ENCODE measurements around the gene FAM110C.
A peak's percentile ranks its signal among the peaks of the same experiment; 100 is the strongest.

DNA sequence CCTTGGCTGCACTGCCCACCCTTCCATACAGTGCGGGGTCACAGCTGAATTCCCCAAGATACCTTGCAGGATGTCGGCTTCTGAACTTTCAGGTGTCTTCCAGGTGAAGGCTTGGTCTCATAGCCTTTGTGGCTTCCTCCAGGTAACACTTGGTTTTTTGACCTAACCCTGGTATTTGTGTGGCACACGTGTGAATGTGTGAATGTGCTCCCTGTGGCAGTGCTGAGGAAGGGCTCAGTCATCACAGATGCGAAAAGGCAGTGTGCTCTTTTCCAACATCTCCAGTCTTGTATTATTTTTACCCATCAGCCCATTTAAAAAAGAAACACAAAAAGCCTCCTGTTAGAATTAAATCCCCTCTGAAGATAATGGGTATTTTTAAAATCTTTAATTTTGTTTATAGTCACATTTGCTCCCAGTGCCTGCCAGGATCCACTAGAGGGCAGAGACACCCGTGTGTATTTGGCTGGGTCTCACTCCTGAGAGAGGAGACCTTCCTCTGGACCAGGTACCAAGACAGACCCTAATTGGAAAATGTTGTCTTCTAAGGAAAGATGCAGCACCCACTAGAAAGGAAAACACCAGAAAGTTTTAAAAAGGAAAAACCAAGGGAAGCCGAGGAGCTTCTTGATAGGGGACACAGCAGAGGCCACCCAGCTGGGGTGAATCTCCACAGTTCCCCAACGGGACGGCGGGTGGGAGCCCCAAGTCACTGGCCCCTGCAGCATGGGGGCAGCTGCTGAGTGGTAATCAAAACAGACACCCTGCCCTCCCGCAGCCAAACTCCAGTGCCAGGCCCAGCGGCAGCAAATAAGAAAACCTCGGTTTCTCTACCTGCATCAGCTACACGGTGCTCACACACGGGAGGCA is 27.7 kb downstream of the FAM110C start:
- TF ChIP-seq, protein P1, sequence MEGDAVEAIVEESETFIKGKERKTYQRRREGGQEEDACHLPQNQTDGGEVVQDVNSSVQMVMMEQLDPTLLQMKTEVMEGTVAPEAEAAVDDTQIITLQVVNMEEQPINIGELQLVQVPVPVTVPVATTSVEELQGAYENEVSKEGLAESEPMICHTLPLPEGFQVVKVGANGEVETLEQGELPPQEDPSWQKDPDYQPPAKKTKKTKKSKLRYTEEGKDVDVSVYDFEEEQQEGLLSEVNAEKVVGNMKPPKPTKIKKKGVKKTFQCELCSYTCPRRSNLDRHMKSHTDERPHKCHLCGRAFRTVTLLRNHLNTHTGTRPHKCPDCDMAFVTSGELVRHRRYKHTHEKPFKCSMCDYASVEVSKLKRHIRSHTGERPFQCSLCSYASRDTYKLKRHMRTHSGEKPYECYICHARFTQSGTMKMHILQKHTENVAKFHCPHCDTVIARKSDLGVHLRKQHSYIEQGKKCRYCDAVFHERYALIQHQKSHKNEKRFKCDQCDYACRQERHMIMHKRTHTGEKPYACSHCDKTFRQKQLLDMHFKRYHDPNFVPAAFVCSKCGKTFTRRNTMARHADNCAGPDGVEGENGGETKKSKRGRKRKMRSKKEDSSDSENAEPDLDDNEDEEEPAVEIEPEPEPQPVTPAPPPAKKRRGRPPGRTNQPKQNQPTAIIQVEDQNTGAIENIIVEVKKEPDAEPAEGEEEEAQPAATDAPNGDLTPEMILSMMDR (IDR thresholded peaks at IDR 0.05): peak; percentile 65
- TF ChIP-seq EZH2phosphoT487 (IDR thresholded peaks at IDR 0.05; ENCODE audit: borderline replicate concordance, low read depth): no peak
- TF ChIP-seq POLR2AphosphoS5 (IDR thresholded peaks at IDR 0.05; ENCODE audit: low read depth, low read length): no peak
- TF ChIP-seq RAD21 (IDR thresholded peaks at IDR 0.05; ENCODE audit: low read length): peak; percentile 63
- peak; percentile 38 for TF ChIP-seq SMC3 (IDR thresholded peaks at IDR 0.05; ENCODE audit: low read depth, low read length)
- TF ChIP-seq RXRA (IDR thresholded peaks at IDR 0.05; ENCODE audit: borderline replicate concordance, low read depth): no peak
- no peak for TF ChIP-seq SIN3A (IDR thresholded peaks at IDR 0.05; ENCODE audit: borderline replicate concordance, low read depth, low read length)
- no peak for TF ChIP-seq RFX5 (IDR thresholded peaks at IDR 0.05; ENCODE audit: low read length)
- no peak for TF ChIP-seq FOXM1 (IDR thresholded peaks at IDR 0.05; ENCODE audit: low read depth)
- TF ChIP-seq JUND (IDR thresholded peaks at IDR 0.05): no peak
- TF ChIP-seq ELF1 (IDR thresholded peaks at IDR 0.05): no peak
- TF ChIP-seq, protein P2, sequence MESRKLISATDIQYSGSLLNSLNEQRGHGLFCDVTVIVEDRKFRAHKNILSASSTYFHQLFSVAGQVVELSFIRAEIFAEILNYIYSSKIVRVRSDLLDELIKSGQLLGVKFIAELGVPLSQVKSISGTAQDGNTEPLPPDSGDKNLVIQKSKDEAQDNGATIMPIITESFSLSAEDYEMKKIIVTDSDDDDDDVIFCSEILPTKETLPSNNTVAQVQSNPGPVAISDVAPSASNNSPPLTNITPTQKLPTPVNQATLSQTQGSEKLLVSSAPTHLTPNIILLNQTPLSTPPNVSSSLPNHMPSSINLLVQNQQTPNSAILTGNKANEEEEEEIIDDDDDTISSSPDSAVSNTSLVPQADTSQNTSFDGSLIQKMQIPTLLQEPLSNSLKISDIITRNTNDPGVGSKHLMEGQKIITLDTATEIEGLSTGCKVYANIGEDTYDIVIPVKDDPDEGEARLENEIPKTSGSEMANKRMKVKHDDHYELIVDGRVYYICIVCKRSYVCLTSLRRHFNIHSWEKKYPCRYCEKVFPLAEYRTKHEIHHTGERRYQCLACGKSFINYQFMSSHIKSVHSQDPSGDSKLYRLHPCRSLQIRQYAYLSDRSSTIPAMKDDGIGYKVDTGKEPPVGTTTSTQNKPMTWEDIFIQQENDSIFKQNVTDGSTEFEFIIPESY (IDR thresholded peaks at IDR 0.05; ENCODE audit: borderline replicate concordance, low read depth): no peak

Data from SK-N-SH (cell line).